NCI-H1436 treated with DMSO at 0.1 percent for 48 hours (cell line): Measurements from ENCODE around the gene ARHGAP22.
A peak's percentile ranks its signal among the peaks of the same experiment; 100 is the strongest.
"Not testable (repeated sequence)": the region's sequence is repeated elsewhere in the genome, so short reads cannot be mapped to it uniquely, and the experiment has no call there.

Experiments
- DNase-seq: peaks from one replicate; lab custom pipeline; 2025; lab: John Stamatoyannopoulos, UW

The ARHGAP22 gene

GRCh38 chr10:48450233-48450740 lies 154.6 kb downstream of the ARHGAP22 start:
- no peak for DNase-seq

GRCh38 chr10:48449501-48450232 lies 155.2 kb downstream of the ARHGAP22 start:
- no peak for DNase-seq

- no peak for DNase-seq
These were observed 156.1 kb downstream of the ARHGAP22 start for GRCh38 chr10:48448796-48449195.

- DNase-seq: no peak
These were observed 157.3 kb downstream of the ARHGAP22 start for GRCh38 chr10:48447356-48448215.

GRCh38 chr10:48446785-48447184 lies 158.1 kb downstream of the ARHGAP22 start:
- no peak for DNase-seq

GRCh38 chr10:48445932-48446331 lies 158.9 kb downstream of the ARHGAP22 start:
- DNase-seq: no peak

- no peak for DNase-seq
These were observed 159.7 kb downstream of the ARHGAP22 start for GRCh38 chr10:48444861-48445841.

- DNase-seq: peak; percentile 19
These were observed 160.6 kb downstream of the ARHGAP22 start for GRCh38 chr10:48444266-48444665.

GRCh38 chr10:48442809-48443177 lies 162.1 kb downstream of the ARHGAP22 start:
- DNase-seq: no peak

- DNase-seq: no peak
These were observed 162.6 kb downstream of the ARHGAP22 start for GRCh38 chr10:48442090-48442808.

- no peak for DNase-seq
These were observed 164.1 kb downstream of the ARHGAP22 start for GRCh38 chr10:48440771-48441170.

- no peak for DNase-seq
These were observed 165.3 kb downstream of the ARHGAP22 start for GRCh38 chr10:48439581-48440041.

GRCh38 chr10:48439031-48439430 lies 165.8 kb downstream of the ARHGAP22 start:
- no peak for DNase-seq

GRCh38 chr10:48437546-48437945 lies 167.3 kb downstream of the ARHGAP22 start:
- no peak for DNase-seq

- no peak for DNase-seq
These were observed 173.0 kb downstream of the ARHGAP22 start for GRCh38 chr10:48431871-48432270.

- no peak for DNase-seq
These were observed 174.4 kb downstream of the ARHGAP22 start for GRCh38 chr10:48430402-48430993.

- DNase-seq: no peak
These were observed 175.6 kb downstream of the ARHGAP22 start for GRCh38 chr10:48429309-48429708.

GRCh38 chr10:48428896-48429295 lies 176.0 kb downstream of the ARHGAP22 start:
- DNase-seq: no peak

GRCh38 chr10:48423884-48424283 lies 181.0 kb downstream of the ARHGAP22 start:
- DNase-seq: no peak

- DNase-seq: not testable (repeated sequence)
These were observed 183.0 kb downstream of the ARHGAP22 start for GRCh38 chr10:48421862-48422261.

- DNase-seq: no peak
These were observed 185.2 kb downstream of the ARHGAP22 start for GRCh38 chr10:48419714-48420113.
